IPS-18c (cell line): ENCODE results near the gene FGFRL1.
"Not testable (repeated sequence)": the region's sequence is repeated elsewhere in the genome, so short reads cannot be mapped to it uniquely, and the experiment has no call there.

Experiments
- H3K4me3 ChIP-seq: 2 replicates; pipeline ENCODE4 v1.7.0; 2013; ENCODE audit warnings: low read depth, mild to moderate bottlenecking, low read length, moderate library complexity; ENCODE audit not compliant: insufficient read depth
- H3K9me3 ChIP-seq: one replicate; pipeline ENCODE4 v1.6.1; 2013; ENCODE audit warnings: mild to moderate bottlenecking, low read length, moderate library complexity; ENCODE audit not compliant: control insufficient read depth, insufficient read depth

FGFRL1 gene

DNA sequence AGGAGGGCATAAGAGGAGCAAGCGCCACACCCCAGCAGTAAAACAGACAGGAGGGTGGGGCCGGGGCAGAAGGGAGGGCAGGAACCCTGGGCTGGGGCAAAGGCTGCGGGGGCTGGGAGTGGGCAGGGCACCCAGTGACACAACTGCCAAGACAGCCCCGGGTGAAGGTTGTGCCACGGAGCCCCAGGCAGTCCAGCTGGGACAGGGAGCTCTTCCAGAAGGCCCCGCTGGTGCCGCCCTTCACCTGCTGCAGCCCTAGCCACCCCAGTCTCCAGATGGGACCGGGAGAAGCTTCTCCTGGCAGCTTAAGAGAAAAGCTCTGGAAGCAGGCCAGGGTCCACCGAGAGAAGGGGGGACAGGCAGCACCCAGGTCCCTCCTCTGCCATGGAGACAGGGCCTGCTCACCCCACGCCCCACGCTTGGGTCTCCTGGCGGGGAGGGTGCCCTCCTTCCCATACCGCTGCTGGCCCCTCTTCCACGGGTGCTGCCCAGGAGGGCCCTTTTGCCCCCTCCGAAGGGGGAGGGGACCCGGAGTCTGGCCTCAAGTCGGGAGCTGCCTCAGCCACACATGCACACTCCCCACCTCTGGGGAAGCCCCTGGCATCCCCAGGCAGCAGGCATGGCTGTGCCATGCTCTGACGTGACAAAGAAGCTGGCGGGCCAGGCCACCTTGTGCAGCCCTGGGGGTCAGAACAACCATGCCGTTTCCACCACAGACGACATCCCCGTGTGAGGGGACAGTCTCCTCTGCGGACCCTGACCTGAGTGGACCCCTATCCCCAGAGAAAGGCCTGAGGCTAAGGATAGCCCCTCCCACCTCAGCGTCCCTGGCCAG is 39.5 kb upstream of the FGFRL1 start:
- no peak overlapping the region for H3K4me3 ChIP-seq
- peaks cover 2% of the 10 kb centered on the region for H3K9me3 ChIP-seq

DNA sequence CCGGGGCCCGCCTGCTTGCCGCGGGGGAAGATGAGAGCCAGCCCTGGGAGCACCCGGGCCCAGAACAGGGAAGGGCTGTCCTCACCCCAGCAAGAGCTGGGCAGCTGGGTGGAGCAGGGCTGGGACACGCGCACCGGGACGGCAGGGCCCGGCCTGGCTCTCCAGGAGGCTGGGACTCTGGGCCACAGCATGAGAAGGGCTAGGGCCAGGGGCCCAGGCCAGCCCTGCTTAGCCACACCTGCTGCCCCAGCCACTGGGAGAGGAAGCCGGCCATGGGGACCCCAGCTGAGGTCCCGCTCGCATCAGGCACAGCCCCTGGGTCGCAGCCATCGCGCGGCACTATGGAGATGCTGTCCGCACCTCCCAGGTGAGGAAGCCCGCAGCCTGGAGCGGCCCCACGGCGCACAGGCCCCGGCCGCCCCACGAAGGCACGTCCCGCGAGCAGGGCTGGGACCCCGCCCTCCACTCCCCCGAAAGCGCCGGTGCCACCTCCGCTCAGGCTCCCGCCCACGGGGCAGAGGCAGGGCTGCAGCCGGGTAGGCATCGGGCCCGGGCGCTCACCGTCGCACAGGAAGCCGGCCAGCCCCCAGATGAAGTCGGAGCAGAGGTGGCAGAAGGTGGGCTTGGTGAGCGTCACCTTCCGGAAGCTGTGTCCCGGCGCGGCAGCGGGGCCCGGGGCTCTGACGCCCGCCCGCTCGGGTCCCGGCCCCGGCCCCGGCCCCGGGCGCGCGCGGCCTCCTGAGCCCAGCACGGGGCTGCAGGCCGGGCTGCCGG is 38.6 kb upstream of the FGFRL1 start:
- Histone ChIP-seq H3K9me3 (peaks cover 2% of the 10 kb centered on the region), H3K4me3 (peak overlapping the region; percentile 70)

DNA sequence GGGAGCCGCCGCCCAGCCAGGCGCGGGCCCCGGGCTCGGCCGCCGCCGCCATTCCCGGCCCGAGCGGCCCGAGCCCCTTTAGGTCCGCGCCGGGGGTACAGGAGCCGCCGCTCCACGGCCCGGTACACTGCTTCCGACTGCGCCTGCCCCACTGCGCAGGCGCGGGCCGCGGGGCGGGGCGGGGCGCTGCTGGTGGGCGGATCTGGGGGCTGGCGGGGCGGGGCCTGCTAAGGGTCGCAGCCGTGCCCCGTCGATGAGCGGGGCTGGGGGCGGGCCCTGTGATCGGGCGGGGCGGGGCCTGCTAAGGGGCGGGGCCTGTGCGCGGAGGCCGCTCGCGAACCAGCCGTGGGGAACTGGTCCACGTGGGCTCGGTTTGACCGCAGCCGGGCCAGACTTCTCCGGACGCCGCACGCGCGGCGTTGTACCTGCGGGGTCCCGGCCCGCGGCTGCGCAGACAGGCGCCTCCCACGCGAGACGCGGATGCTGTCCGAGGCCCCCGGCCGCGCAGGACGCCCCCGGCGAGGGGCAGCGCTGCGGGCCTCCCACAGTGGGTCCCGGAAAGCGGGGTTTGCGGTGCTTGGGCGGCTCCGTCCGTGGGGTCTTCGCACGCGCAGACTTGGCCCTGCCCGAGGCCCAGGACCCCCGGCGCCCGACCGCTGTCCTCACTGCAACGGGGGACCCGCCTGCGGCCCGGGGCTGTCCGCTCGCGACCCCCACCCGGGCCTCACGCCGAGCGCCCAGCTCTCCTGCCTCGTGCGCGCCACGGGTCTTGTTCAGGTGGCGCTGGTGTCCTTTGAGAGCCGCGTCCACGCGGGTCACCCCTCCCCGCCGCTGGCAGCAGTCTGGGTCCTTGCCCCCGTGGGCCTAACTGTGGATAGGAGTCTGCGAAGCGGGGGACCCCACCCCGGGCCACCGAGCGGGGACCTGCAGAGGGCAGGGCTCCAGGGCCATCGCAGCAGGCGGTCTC is 37.7 kb upstream of the FGFRL1 start, which contains the start of gene DGKQ:
TSS of gene DGKQ (minus strand) at position 139 of the 967 bp plus-strand sequence. CDS start at position 52, 87 bp downstream.
- peaks cover 2% of the 10 kb centered on the region for H3K9me3 ChIP-seq
- H3K4me3 ChIP-seq: peak within 1 kb of the TSS; percentile 70

DNA sequence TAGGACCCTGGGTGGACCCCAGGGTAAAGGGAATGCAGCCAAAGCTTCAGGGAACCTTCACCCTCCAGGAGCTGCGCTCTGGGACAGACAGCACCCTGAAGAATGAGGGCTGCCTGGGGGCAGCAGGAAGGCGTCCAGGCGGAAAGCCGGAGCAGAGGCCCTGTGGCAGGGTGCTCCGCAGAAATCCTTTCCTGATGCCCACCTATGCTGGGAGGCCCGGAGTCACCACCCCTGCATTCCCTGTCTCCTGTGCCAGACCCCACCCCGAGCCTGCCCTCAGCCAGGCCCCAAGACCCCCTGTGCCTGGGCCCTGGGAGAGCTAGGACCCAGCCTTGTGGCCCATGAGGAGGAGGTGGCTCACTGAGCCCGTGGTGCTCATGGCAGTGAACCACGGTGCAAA is 36.8 kb upstream of the FGFRL1 start:
- H3K9me3 ChIP-seq: no peaks in the 10 kb centered on the region
- H3K4me3 ChIP-seq: no peak overlapping the region

DNA sequence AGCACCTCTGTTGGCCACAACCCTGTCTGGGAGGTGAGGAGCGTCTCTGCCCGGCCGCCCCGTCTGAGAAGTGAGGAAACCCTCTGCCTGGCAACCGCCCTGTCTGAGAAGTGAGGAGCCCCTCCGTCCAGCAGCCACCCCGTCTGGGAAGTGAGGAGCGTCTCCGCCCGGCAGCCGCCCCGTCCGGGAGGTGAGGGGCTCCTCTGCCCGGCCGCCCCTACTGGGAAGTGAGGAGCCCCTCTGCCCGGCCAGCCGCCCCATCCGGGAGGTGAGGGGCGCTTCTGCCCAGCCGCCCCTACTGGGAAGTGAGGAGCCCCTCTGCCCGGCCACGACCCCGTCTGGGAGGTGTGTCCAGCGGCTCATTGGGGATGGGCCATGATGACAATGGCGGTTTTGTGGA is 35.4 kb upstream of the FGFRL1 start:
- H3K9me3 ChIP-seq, H3K4me3 ChIP-seq: not testable (repeated sequence)

DNA sequence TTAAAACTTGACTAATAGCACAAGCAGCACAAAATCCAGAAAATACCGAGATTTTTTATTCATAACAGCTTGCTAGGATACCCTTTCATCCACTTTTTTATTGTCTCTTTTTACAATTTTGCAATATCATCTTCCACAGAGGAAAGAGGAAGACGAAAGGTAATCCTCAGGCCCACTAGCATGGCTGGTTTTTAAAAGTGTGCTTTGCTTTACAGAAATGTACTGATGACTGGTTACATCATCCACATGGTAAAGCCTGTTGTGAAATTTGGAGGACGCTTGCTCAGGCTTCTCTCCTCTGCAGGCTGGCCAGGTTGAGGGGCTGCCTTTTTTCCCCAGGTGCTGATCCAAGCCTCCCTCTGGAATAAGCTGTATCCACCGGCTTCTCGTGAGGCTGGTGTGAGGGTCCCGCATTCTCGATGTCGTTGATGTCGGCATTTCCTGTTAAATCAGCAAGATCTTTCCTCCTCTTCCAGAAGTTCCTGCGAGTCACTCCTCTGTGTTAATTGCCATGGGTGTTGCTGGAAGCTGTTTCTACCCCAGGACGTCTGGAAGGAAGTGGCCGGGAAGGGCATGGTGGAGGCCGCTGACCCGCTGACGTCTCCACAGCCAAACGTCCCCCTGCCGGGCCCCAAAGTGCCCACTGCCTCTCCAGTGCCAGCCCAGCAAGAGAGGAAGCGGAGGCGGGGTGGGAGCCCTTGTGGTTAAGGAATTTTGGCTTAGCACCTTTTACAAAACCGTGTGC is 32.3 kb upstream of the FGFRL1 start:
- Histone ChIP-seq H3K4me3 (no peak overlapping the region), H3K9me3 (no peaks in the 10 kb centered on the region)

DNA sequence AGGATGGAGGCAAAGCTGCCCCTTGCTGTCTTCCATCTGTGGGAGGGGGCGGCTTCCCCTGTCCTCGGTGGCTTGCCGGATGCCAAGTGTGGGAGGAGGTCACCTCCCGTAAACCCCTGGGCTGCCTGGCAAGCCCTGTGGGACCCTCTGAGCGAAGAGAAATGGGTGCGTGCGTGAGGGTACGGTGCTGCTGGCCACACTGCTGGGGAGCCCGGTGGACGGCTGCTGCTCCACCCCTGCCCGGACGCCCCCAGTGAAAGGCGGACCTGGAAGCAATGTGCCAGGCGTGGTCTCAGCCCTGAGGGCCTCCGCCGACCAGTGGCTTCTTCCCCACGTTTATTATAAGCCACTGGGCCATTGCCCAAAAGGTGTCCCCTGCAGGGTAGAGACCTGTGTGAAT is 29.1 kb upstream of the FGFRL1 start:
- Histone ChIP-seq H3K4me3 (no peak overlapping the region), H3K9me3 (no peaks in the 10 kb centered on the region)

DNA sequence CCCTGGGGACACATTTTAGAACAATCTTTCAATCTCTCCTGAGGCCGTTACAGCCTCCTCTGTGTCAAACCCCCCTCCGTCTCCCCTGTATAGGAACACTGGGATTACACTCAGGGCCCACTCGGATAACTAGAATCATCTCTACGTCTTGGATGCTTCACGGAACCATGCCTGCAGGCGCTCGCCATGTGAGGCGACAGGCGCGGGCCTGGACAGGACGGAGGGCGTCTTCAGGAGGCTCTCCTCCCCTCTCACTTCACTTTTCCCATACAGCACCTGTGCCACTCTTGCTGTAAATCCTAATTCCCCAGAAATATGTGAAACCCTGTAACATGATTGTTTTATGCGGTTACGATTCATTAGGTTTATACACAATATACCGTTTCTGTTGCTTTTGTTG is 28.6 kb upstream of the FGFRL1 start:
- no peaks in the 10 kb centered on the region for H3K9me3 ChIP-seq
- no peak overlapping the region for H3K4me3 ChIP-seq

DNA sequence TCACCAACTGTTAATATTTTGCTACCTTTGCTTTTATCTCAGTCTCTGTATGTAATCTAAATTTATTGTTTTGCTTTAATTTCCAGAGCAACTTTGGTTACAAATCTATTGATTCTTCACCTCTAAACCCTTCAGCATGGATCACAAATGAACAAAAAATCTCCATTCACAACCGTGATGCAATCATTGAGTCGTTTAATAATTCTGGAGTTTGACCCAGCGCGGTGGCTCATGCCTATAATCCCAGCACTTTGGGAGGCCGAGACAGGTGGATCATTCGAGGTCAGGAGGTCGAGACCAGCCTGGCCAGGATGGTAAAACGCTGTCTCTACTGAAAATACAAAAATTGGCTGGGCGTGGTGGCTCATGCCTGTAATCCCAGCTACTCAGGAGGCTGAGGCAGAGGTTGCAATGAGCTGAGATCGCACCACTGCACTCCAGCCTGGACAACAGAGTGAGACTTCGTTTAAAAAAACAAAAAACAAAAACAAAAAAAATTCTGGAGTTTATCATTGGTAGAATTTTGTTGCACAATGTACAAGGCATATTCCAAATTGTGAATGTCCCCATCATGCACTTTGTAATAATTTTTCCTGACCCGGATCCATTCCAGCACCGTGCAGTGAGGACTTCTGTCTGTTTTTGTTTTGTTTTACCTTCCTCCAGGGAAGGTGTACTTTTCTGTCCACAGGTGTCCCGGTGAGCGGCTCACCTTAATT is 26.9 kb upstream of the FGFRL1 start:
- no peaks in the 10 kb centered on the region for H3K9me3 ChIP-seq
- no peak overlapping the region for H3K4me3 ChIP-seq

DNA sequence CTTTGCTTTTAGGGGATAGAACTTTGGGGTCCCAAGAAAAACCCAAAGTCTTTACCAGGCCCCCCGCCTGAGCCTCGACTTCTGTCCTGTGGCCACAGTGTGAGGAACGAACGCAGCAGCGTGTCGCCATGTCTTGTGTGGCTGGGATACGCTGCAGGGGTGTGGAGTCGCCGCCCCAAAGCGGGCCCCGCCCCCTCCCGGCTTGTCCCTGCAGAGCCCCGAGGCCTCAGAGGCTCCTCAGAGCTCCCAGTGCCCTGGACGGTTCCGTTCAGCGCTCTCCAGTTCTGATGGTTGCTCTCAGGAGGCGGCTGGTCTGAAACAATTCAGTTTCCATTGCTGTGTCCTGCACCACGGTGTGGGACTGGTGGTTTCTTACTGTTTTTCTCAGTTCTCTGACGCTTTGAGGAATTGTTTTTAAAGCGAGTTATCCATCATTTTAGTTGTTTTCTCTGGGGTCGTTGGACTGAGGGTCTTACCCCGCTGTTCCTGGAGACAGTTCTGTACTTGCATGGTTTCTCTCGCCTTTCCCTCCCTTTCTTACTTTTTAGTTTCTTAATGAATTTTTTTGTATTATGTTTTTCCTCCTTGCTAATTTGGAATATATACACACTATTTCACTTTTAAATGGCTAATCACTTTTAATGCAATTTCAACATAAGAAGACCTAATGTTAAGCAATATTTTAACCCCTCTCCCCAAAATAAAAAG is 26.1 kb upstream of the FGFRL1 start:
- Histone ChIP-seq H3K9me3 (no peaks in the 10 kb centered on the region), H3K4me3 (no peak overlapping the region)

DNA sequence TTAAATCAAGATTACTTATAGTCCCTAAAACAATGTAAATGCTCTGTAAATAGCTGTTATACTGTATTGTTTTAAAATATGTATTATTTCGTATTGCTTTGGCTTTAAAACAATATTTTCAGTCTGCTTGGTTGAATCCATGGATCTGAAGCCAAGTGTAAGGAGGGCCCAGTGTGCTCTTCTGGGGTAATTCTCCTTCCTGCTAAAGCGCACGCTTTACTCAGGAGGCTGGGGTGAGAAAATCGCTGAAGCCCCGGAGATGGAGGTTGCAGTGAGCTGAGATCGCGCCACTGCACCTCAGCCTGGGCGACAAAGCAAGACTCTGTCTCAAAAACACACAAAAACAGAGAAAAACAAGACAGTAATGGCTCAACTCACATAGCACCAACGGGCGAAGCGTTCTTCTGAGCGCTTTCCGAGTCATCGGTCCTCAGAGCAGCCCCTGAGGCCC is 25.0 kb upstream of the FGFRL1 start:
- H3K9me3 ChIP-seq: no peaks in the 10 kb centered on the region
- peak overlapping the region; percentile 55; the same call in 1 of the 2 replicates for H3K4me3 ChIP-seq

DNA sequence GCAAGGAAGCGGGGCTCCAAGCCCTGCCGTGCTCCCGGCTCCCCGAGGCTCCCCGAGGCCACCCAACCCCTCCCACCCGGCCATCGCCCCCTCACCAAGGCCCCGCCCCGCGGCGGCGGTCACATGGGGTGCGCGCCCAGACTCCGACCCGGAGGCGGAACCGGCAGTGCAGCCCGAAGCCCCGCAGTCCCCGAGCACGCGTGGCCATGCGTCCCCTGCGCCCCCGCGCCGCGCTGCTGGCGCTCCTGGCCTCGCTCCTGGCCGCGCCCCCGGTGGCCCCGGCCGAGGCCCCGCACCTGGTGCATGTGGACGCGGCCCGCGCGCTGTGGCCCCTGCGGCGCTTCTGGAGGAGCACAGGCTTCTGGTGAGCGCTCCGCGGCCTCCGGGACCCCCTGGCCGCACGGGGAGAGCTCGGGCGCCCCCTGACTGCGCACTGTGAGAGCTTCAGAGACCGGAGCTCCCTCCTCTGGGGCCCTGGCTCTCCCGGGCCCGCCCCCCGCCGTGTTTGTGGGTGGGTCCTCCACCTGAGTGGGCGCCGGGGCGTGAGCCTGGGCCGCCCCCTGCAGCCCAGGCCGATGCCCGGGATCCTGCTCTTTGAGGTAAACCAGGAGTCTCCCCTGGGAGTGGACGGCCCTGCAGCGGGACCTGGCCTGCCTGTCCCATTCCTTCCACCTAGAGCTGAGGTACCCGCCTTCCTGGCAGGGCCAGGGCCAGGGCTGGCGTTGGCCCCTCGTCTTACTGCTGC is 24.4 kb upstream of the FGFRL1 start, which contains the start of gene IDUA:
TSS of gene IDUA (plus strand) at position 166 of the 745 bp plus-strand sequence. CDS start at position 207, 41 bp downstream.
- Histone ChIP-seq H3K4me3 (peak within 1 kb of the TSS; percentile 55), H3K9me3 (no peaks in the 10 kb centered on the region)

DNA sequence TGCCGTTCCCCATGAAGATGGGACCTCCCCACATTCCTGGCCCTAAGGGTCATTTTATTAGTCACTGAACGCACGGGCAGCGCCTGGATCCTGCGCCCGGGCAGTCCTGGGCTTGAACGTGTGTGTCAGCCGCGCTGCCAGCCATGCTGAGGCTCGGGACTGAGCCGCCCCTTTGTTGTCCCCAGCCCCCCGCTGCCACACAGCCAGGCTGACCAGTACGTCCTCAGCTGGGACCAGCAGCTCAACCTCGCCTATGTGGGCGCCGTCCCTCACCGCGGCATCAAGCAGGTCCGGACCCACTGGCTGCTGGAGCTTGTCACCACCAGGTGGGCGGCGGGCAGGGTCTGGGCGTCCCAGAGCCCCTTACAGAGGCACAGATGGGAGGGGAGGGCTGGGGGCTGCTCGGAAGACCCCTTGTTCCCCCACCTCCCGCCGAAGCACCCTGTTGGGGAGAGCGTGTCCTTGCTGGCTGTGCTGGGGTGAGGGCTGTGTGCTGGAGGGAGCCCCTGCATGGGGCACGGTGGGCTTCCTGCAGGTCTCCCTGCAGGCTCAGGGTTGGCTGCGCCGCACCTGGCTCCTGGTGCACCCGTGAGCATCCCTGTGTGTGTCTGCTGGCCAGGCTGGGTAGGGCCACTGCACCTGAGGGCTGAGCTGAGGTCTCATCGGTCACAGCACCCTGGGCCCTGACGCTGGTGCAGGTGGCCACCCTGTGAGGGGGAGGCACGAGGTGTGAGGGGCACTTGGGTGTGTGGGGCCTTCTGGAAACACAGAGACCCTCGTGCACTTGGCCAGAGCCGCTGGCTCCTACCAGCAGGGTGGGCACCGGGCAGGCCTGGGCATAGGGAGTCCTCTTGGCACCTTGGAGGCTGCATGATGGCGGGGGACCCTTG is 23.6 kb upstream of the FGFRL1 start:
- H3K4me3 ChIP-seq: no peak overlapping the region; the same call in 1 of the 2 replicates

More for the DNA sequence above, 23.6 kb upstream of the FGFRL1 start:
- no peaks in the 10 kb centered on the region for H3K9me3 ChIP-seq
